GM23248 (cell line): ENCODE measurements around the gene RNF157.

Source experiments
- EZH2 ChIP-seq: fragments of 200-600 bp; sonication (generic); IDR thresholded peaks from 2 replicates; pipeline ENCODE4 v1.6.1; 2018; ENCODE audit warnings: antibody characterized with exemption, mild to moderate bottlenecking; ENCODE audit not compliant: insufficient read depth, poor library complexity, severe bottlenecking
- EZH2phosphoT487 ChIP-seq: fragments of 200-600 bp; sonication (generic); IDR thresholded peaks from 2 replicates; pipeline ENCODE4 v1.6.1; 2018; ENCODE audit warnings: antibody characterized with exemption, moderate library complexity, mild to moderate bottlenecking, low read depth; ENCODE audit not compliant: insufficient read depth

DNA sequence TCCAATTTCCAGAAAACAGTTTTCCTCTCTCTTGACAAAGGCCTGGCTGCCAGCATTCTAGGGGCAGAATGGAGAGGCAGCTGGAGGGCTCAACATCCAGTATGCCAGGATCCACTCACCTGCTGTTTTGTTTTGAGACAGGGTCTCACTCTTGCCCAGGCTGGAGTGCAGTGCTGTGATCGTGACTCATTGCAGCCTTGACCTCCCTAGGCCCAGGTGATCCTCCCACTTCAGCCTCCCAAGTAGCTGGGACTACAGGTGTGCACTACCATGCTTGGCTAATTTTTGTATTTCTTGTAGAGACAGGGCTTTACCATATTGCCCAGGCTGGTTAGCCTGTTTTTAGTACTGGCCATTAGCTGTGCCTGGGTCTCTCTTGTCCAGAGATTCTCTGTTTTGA lies 70.2 kb downstream of the RNF157 start:
- no peak for TF ChIP-seq EZH2
- no peak for TF ChIP-seq EZH2phosphoT487
